NCI-H460 (cell line): ENCODE measurements around the gene LIN9. TPM values are rescaled to one million over a fixed set of nuclear protein-coding genes. Genes with fewer than 3 reads are reported as not detected.
"Not testable (repeated sequence)": the region's sequence is repeated elsewhere in the genome, so short reads cannot be mapped to it uniquely, and the experiment has no call there.

Experiments used
- DNase-seq: peaks from one replicate; pipeline ENCODE4 v3.0.0-alpha.2; 2016; ENCODE audit warnings: low read depth; ENCODE audit errors: extremely low read depth
- total RNA-seq: library from RNA; depleted of rRNA; stranded (reverse); fragments of >200 nt; shearing (Covaris generic); gene quantifications from 2 replicates; pipeline ENCODE4 v1.2.3, GENCODE V29; 2014

LIN9 gene
- total RNA-seq, 1 experiment from 2014 or later: 20.5 TPM

DNA sequence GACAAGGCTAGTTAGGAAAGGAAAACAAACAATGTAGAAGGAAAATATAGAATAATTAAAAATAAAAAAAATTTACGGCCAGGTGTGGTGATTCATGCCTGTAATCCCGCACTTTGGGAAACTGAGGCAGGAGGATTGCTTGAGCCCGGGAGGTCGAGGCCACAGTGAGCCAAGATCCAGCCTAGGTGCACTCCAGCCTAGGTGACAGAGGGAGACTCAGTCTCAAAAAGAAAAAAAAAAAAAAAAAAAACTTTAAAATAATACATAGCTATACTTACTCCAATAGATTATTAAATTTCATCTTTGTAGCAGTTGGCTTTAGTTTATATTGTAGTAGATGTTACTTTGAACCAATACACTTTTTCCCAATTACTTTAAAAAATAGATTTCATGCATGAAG, 32.0 kb downstream of the LIN9 start:
- DNase-seq: no peak

- DNase-seq: no peak
These were observed 32.8 kb downstream of the LIN9 start for GRCh38 chr1:226276077-226276682.

GRCh38 chr1:226274138-226274537, 34.8 kb downstream of the LIN9 start:
- no peak for DNase-seq

DNA sequence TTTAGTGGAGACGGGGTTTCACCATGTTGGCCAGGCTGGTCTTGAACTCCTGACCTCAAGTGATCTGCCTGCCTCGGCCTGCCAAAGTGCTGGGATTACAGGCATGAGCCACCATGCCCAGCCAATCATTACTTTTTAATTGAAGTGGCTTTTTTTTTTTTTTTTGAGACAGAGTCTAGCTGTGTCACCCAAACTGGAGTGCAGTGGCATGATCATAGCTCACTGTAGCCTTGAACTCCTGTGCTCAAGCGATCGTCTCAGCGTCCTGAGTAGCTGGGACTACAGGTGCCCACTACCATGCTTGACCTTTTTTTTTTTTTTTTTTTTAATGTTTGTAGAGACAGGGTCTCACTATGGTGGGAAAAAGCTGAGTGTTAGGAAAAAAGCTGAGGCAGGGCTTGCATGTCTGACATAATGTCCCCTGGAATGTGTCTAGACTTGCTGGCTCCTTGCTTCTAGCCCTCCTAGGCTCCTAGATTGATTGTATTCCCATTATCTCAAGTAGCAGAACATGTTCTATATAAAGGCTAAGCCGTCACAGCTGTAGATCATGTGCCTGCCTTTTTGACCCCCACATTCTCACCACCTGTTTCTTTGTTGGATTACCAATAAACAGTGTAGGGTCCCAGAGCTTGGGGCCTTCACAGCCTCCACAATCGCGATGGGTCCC, 36.6 kb downstream of the LIN9 start:
- not testable (repeated sequence) for DNase-seq

DNA sequence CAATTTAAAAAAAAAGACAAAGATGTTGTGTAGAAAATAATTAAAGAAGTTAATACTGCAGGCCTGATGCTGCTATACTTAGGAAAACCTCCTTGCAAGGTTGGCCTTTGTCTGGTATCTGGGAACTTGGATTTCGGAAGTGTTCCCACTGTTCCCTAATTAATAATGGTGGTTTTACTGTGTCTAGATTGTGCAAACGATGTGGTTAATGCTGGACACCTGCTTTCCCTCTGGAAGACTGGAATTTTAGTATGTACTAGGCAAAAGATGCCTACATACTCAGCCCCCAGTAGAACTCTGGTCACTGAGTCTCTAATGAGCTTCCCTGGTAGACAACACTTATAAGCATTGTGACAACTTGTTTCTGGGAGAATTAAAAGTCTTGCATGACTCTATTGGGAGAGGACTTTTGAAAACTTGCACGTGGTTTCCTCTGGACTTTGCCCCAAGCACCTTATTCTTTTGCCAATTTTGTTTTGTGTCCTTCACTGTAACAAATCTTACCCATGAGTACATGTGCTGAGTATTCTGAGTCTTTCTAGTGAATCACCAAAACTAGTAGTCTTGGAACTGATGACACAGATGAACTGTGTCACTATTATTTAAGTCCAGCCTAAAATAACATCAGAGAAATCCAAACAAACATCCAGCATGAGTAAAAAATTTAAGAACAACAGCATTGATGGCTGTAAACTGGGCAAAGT, 40.4 kb downstream of the LIN9 start:
- DNase-seq: no peak

GRCh38 chr1:226261818-226262217, 47.1 kb downstream of the LIN9 start:
- no peak for DNase-seq

DNA sequence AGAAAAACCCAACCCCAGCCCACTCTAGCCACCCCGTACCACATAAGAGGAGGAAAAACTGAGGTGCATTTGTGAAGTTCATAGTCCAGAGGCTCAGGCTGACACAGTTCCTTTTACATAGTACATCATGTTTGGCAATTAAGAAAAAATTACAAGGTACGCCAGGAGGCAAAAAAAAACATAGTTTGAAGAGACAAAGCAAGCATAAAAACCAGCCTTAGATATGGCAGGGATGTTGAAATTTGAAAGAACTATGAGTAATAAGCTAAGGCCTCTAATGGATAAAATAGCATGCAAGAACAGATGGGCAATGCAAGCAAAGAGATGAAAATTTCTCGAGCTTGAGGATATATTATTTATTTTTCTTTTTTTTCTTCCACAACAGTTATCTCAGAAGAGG, 53.6 kb downstream of the LIN9 start:
- no peak for DNase-seq

DNA sequence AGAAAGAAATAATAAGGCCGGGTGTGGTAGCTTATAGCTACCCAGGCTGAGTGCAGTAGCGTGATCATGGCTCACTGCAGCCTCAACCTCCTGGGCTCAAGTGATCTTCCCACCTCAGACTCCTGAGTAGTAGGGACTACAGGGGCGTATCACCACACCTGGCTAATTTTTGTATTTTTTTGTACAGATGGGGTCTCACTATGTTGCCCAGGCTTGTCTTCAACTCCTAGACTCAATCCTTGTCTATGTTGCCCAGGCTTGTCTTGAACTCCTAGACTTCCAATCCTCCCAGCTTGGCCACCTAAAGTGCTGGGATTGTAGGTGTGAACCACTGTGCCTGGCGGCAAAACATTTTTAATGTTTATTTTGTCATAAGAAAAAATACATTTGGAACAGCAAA, 55.0 kb downstream of the LIN9 start:
- no peak for DNase-seq

- not testable (repeated sequence) for DNase-seq
These were observed 56.1 kb downstream of the LIN9 start for GRCh38 chr1:226252841-226253240.

DNA sequence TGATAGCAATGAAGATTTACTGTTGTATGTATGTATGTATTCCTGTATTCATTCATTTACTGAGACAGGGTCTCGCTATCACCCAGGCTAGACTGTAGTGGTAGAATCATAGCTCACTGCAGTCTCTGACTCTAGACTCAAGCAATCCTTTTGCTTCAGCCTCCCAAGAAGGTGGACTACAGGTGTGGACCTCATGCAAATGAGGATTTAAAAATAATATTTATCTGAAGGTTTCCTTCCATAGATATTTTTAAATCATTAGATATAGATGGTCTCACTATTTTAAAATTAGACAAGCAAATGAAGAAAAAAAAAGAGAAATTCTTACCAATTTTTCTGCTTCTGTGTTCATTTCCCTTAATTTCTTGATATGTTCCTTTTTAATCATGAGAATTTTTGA, 58.5 kb downstream of the LIN9 start:
- DNase-seq: no peak

DNA sequence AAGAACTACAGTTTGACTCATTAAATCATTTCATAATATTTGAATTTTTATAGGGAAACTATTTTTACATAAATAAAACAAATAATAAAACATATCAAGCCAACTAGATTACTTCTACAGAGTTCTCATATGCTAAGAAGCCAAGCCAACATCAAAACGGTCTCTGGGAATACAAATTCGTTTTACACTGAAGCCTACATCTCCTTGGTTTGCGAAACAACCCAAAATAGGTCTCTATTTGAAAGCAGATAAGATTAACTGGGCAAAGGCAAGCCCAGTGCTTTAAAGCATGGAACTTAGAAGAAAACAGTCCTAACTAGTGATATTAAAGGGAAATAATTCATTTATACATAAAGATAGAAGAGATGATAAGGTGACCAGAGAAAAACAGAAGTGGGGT, 60.2 kb downstream of the LIN9 start:
- no peak for DNase-seq

- no peak for DNase-seq
These were observed 60.9 kb downstream of the LIN9 start for GRCh38 chr1:226248091-226248490.

DNA sequence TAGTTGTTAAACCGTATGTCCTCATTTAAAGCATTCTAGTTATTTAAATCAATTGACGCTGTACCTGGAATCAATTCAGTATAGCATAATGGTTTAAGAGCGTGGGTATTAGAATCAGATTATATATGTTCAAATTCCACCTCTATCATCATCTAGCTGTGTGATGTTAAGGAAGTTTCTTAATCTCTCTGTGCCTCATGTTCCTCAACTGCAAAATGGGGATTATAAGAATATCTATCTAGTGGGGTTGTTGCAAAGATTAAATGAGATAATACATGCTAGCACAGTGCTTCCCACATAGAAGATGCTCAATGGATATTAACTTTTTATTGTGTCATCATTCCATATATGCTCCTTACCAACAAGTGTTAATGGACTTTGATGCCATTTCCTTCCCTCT, 69.5 kb downstream of the LIN9 start:
- no peak for DNase-seq

GRCh38 chr1:226236826-226237225, 72.1 kb downstream of the LIN9 start:
- no peak for DNase-seq

GRCh38 chr1:226233806-226234205, 75.2 kb downstream of the LIN9 start:
- no peak for DNase-seq

DNA sequence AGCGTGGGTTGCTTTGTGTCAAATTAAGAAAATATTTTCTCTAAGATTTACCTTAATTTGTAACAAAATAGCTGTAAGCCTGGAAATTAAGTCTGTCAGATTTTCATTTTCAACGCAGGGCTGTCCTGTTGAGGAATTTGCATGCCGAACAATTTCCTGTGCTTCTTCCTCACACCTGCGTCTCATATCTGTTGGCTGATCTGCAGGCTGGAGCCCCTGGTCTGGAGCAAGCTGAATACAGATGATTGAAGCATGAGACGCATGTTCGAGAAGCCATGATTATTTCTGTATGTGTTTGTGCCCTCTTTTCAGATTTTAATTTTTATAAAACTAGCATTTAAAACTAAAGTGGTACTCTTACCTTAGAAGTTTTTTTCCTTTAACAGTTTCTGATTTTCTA, 75.7 kb downstream of the LIN9 start:
- no peak for DNase-seq

- no peak for DNase-seq
These were observed 82.4 kb downstream of the LIN9 start for GRCh38 chr1:226226601-226227000.

DNA sequence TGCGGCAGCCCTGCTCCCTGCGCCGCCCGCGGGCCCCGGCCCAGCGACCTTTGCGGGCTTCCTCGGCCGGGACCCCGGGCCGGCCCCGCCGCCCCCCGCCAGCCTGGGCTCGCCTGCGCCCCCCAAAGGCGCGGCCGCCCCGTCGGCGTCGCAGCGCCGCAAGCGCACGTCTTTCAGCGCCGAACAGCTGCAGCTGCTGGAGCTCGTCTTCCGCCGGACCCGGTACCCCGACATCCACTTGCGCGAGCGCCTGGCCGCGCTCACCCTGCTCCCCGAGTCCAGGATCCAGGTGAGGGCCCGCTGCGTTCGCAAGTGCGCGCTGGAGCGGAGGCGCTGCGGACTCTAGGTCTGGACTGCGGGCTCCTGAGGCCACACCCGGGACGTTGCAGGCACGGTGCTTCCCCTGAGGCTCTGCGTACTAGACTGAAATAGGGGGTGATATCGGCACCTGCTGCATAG, 85.1 kb downstream of the LIN9 start:
- DNase-seq: no peak

GRCh38 chr1:226223157-226223785, 85.7 kb downstream of the LIN9 start, which contains the start of gene MIXL1:
Gene MIXL1 (plus strand): TSS chr1:226223664. CDS start chr1:226223682, 18 bp downstream.
- DNase-seq: no peak

GRCh38 chr1:226222686-226223085, 86.3 kb downstream of the LIN9 start:
- DNase-seq: no peak

DNA sequence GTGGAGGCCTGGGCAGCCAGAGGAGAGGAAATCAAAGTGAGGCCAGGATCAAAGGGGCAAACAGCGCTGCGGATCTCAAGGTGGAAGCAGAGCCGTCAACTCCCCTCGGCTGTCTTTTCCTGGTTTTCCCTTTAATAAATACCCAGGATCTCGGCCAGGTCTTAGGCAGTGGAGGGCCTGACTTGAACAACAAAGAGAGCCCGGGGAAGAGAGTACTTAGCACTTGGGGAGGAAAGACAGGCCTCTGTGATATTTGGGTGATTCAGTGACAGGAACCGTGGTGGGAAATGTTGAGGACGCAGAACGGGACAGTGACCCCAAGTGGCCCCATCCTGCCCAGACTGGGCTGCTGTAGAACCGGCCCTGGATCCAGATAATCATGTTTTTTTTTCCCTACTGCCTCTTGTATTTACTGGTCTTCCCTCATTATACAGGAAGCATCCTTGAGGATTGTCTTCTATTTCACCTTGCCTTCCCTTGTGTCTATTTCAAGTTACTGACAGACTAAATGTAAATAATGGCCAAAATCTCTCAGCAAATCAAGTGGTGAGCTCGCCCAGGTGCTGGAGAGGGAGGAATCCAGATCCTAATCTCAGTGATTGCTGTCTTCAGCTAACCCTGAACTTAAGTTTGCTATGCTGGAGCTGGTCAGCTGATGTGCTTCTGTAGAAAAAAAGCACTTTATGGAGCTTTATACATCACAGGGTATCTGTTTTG, 88.3 kb downstream of the LIN9 start:
- no peak for DNase-seq
